Raji (cell line): ENCODE data around the gene TFCP2L1.

Source experiments
- POLR2A ChIP-seq: IDR thresholded peaks from 2 replicates; pipeline ENCODE4 v1.6.1; 2011; ENCODE audit warnings: low read depth, low read length, control low read depth; ENCODE audit not compliant: insufficient read depth

The TFCP2L1 gene

DNA sequence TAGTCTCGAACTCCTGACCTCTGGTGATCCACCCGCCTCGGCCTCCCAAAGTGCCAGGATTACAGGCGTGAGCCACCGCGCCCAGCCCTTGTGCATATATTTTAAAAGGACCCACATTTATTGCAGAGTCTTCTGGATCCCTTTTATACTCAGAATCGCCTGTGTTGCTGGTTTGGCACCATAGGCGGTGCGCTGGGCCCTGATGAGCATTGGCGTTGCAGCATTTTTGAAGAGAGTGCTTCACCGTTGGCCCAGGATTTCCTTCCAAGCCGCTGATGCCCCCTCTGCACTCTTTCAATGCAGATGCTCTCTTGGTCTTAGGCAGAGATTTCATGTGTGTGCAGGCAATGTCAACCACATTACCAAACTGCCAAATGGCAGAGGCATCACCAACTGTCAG is 13.5 kb upstream of the TFCP2L1 start:
- no peak for TF ChIP-seq POLR2A

GRCh38 chr2:121297217-121297830 is 12.3 kb upstream of the TFCP2L1 start:
- no peak for TF ChIP-seq POLR2A

- no peak for TF ChIP-seq POLR2A
Measured at GRCh38 chr2:121295911-121296650, 11.1 kb upstream of the TFCP2L1 start.

- no peak for TF ChIP-seq POLR2A
Measured at GRCh38 chr2:121294881-121295840, 10.2 kb upstream of the TFCP2L1 start.

GRCh38 chr2:121293450-121294325 is 8.7 kb upstream of the TFCP2L1 start:
- TF ChIP-seq POLR2A: no peak

DNA sequence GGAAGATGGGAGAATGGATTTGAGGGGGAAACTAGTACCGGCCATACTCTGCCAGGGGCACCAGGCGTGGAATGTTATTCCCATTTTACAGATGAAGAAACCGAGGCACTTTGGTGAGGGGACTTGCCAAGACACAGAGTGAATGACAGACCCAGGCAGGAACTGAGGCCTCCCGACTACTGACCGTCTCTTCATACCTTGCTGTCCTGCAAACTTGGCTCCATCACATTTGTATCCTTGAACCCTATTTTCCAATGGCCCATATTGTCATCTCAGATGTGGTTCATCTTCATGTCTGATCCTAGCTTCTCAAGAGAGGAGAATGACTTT is 6.2 kb upstream of the TFCP2L1 start:
- TF ChIP-seq POLR2A: no peak

DNA sequence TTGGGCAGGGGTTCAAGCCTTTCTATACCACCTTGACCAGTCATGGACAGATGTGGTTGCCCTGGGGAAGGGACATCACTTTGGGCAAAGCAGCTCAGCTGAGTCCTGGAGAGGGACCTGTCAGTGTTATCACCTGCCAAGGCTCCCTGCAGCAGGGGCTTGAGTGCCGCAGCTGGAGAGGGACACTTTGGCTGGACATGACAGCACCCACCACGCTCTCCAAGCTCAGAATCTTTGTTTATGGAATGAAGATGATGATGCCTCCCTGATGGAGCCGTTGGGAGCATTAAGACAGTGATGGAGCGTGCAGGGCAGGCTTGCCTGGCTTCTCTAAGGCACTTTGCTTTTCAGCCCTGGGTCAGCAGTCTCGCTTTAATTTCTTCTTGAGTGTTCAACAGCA is 4.3 kb upstream of the TFCP2L1 start:
- TF ChIP-seq POLR2A: no peak

- TF ChIP-seq POLR2A: no peak
Measured at GRCh38 chr2:121288454-121289231, 3.6 kb upstream of the TFCP2L1 start.

- no peak for TF ChIP-seq POLR2A
Measured at GRCh38 chr2:121287956-121288355, 3.0 kb upstream of the TFCP2L1 start.

DNA sequence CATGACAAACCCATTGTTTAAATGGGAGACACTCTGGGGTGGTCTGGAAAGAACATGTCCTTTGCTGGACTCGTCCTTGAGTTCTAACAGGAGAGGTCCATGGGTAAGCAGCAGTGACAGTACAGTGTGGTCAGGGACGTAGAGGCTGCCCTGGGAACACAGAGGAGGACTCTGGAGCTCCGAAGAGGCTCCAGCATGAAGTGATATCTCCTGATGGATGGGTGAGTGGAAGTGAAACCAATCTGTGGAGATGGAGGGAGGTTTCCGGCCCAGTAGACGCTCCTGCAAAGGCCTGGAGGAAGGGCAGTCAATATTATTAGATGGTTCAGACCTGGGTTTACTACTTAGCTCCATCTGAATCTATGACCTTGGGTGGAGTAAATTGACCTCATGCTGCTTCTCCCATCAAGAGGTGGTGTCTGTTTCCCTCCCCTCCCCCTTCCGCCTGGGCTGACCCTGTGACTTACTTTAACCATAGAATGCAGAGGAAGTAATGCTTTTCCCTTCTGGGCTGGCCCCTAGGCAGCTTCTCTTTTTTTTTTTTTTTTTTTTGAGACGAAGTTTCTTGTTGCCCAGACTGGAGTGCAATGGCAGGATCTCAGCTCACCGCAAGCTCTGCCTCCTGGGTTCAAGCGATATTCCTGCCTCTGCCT is 2.3 kb upstream of the TFCP2L1 start:
- no peak for TF ChIP-seq POLR2A

GRCh38 chr2:121286506-121286905 is 1.5 kb upstream of the TFCP2L1 start:
- TF ChIP-seq POLR2A: no peak

GRCh38 chr2:121285926-121286325 is 924 bp upstream of the TFCP2L1 start:
- no peak for TF ChIP-seq POLR2A

GRCh38 chr2:121283670-121284462 is 1.1 kb downstream of the TFCP2L1 start:
- TF ChIP-seq POLR2A: no peak
